Suprapubic skin (tissue), 4 donors: ENCODE measurements around the gene CPNE4. TPM values are rescaled to one million over a fixed set of nuclear protein-coding genes. Genes with fewer than 3 reads are reported as not detected.

Experiments used
- DNase-seq, 2 donors: peaks; one replicate each; pipeline ENCODE4 v3.0.0-alpha.2; 2019; ENCODE audit warnings: low spot score in 2 of 2
- H3K27ac ChIP-seq: fragments of 200-600 bp; sonication (generic); one replicate; pipeline ENCODE4 v1.5.1; 2019
- H3K27me3 ChIP-seq: fragments of 200-600 bp; sonication (generic); one replicate; pipeline ENCODE4 v1.5.1; 2019
- H3K36me3 ChIP-seq: fragments of 200-600 bp; sonication (generic); one replicate; pipeline ENCODE4 v1.5.1; 2019
- H3K4me1 ChIP-seq: fragments of 200-600 bp; sonication (generic); one replicate; pipeline ENCODE4 v1.5.1; 2019
- H3K4me3 ChIP-seq: fragments of 200-600 bp; sonication (generic); one replicate; pipeline ENCODE4 v1.5.1; 2019; ENCODE audit warnings: mild to moderate bottlenecking
- H3K9me3 ChIP-seq: fragments of 200-600 bp; sonication (generic); one replicate; pipeline ENCODE4 v1.5.1; 2019
- EP300 ChIP-seq: sonication (generic); formaldehyde crosslinking; IDR thresholded peaks from one replicate; pipeline ENCODE4 v1.6.1; 2017; ENCODE audit warnings: antibody characterized with exemption
- POLR2A ChIP-seq, 2 donors: fragments of 450-650 bp; IDR thresholded peaks; one replicate each; pipeline ENCODE4 v1.6.1; 2017; ENCODE audit warnings: antibody characterized with exemption in 2 of 2, mild to moderate bottlenecking in 2 of 2, moderate library complexity in 2 of 2
- POLR2AphosphoS5 ChIP-seq, 3 donors: sonication (generic); formaldehyde crosslinking; IDR thresholded peaks; one replicate each; pipeline ENCODE4 v1.6.1; 2017; ENCODE audit warnings: antibody characterized with exemption in 3 of 3
- WGBS: methylation state at CpG from one replicate; pipeline ENCODE4 v1.1.5; 2018; 5-methylcytosine and 5-hydroxymethylcytosine counted together
- total RNA-seq, 4 donors: library from RNA; depleted of rRNA; stranded (reverse); fragments of >200 nt; gene quantifications; one replicate each; pipeline ENCODE4 v1.1.0, GENCODE V29; 2016
- TF ChIP-seq, protein P1 (sequence below), 2 donors: fragments of 200-600 bp in 1 of 2; fragments of 450-650 bp in 1 of 2; sonication (generic) in 1 of 2; IDR thresholded peaks; one replicate each; pipeline ENCODE4 v1.5.1; 2016 to 2019; ENCODE audit warnings: antibody characterized with exemption in 2 of 2, mild to moderate bottlenecking in 1 of 2, moderate library complexity in 1 of 2

CPNE4 gene
- total RNA-seq, 4 donors from 2014 or later: 0.32 to 1.1 TPM; not detected in 2

DNA sequence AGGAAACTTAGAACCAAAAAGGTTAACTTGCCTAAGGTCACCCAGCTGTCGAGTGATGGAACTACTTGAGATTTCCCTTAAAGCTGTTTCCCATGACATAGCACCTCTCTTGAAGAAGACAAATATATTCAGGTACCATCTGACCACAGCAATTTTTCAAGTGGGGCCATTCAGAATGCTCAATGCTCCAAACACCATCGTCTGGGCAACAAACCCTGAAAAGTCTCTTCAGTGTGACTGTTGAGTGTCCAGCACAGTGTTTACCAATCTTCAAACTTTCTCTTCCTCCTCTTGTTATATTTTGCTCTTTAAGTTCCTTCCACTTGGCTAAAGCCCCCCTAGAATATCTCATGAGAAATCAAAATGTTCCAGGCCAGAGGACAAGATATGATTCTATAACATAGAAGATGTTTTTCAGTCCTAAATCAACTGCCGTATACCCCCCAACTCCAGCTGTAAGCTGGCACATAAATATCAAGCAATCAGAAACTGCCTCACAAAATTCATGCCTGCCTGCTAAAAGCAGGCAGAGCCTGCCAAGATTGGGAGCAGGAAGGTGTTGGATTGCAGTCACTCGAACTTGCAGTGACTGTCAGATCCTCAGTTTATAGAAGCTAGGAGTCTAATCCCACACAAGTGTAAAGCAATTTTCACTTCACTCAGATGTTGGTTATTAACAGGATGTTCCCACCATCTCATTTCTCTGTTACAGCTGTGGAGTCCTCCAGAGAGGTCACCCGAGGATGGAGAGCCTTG is 301.6 kb downstream of the CPNE4 start:
- H3K27me3 ChIP-seq: no peaks in the 10 kb centered on the region
- no peak for DNase-seq
- H3K36me3 ChIP-seq: no peaks in the 10 kb centered on the region
- H3K4me3 ChIP-seq: no peak overlapping the region
- 73% methylated on average over 5 of the region's 5 CpGs for WGBS
- H3K27ac ChIP-seq: no peak overlapping the region
- TF ChIP-seq EP300 (no peak), POLR2AphosphoS5 (IDR thresholded peaks at IDR 0.05) (no peak), POLR2A (IDR thresholded peaks at IDR 0.05) (no peak)
- TF ChIP-seq, protein P1, sequence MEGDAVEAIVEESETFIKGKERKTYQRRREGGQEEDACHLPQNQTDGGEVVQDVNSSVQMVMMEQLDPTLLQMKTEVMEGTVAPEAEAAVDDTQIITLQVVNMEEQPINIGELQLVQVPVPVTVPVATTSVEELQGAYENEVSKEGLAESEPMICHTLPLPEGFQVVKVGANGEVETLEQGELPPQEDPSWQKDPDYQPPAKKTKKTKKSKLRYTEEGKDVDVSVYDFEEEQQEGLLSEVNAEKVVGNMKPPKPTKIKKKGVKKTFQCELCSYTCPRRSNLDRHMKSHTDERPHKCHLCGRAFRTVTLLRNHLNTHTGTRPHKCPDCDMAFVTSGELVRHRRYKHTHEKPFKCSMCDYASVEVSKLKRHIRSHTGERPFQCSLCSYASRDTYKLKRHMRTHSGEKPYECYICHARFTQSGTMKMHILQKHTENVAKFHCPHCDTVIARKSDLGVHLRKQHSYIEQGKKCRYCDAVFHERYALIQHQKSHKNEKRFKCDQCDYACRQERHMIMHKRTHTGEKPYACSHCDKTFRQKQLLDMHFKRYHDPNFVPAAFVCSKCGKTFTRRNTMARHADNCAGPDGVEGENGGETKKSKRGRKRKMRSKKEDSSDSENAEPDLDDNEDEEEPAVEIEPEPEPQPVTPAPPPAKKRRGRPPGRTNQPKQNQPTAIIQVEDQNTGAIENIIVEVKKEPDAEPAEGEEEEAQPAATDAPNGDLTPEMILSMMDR (IDR thresholded peaks at IDR 0.05): no peak
- H3K9me3 ChIP-seq: no peaks in the 10 kb centered on the region
- H3K4me1 ChIP-seq: no peaks in the 10 kb centered on the region

DNA sequence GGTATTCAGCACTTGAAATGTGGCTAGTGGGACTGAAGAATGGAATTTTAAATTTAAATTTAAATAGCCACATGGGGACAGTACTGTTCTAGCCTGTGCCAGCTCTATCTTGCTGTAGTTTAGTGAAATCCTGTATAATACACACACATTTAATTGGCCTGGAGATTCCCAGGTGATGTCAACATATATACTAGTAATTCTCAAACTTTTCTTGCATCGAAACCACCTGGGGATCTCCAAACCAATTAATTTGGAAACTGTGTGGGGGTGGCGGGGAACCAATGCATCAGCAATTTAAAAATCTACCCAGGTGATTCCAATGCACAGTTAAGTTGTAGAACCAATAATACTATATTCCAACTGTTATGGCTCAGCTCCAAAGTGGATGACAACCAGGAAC is 303.1 kb downstream of the CPNE4 start:
- 69% methylated on average over 2 of the region's 2 CpGs for WGBS
- TF ChIP-seq, protein P1 (IDR thresholded peaks at IDR 0.05): no peak
- no peak for TF ChIP-seq POLR2AphosphoS5 (IDR thresholded peaks at IDR 0.05)
- Histone ChIP-seq H3K4me3 (no peak overlapping the region), H3K27me3 (no peaks in the 10 kb centered on the region), H3K9me3 (no peaks in the 10 kb centered on the region), H3K4me1 (no peaks in the 10 kb centered on the region), H3K36me3 (no peaks in the 10 kb centered on the region), H3K27ac (no peak overlapping the region)
- DNase-seq: no peak

DNA sequence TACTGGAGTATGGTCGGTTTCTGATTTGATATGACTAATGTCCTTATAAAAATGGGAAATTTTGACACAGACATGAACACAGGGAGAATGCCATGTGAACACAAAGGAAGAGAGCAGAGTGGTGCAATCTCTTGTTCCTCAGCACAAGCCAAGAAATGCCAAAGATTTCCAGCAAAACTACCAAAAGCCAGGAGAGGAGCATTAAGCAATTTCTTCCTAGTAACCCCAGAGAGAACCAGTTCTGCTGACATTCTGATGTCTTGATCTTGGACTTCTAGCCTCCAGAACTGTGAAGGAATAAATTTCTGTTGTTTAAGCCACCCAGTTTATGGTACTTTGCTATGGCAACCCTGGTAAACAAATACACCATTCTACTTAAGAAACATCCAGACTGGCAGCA is 304.2 kb downstream of the CPNE4 start:
- no peaks in the 10 kb centered on the region for H3K27me3 ChIP-seq
- no peak for TF ChIP-seq POLR2AphosphoS5 (IDR thresholded peaks at IDR 0.05)
- no peak for TF ChIP-seq EP300
- TF ChIP-seq, protein P1 (IDR thresholded peaks at IDR 0.05): no peak
- TF ChIP-seq POLR2A (IDR thresholded peaks at IDR 0.05): no peak
- H3K27ac ChIP-seq: no peak overlapping the region
- no peak for DNase-seq
- H3K9me3 ChIP-seq: no peaks in the 10 kb centered on the region
- H3K36me3 ChIP-seq: no peaks in the 10 kb centered on the region
- WGBS: 51% methylated on average over 1 of the region's 1 CpG
- no peaks in the 10 kb centered on the region for H3K4me1 ChIP-seq
- no peak overlapping the region for H3K4me3 ChIP-seq

DNA sequence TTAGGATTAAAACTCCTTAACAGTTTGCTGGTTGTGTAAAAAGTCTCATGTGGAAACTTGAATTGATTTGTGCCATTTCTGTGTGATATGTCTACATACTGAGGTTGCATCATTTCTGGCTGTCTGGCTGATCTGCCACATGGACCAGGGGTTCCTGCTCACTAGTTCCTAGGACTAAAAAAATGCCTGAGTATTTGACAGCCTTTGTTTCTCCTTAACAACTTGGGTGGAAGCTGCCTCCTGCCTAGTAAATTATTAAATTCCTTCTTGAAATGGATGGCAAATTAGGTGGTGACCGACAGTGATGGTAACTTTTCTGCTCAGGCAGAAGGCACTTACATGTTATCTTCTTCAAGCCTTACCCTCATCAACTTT is 305.2 kb downstream of the CPNE4 start:
- Histone ChIP-seq H3K4me3 (no peak overlapping the region), H3K9me3 (no peaks in the 10 kb centered on the region), H3K27me3 (no peaks in the 10 kb centered on the region), H3K27ac (no peak overlapping the region), H3K4me1 (no peaks in the 10 kb centered on the region), H3K36me3 (no peaks in the 10 kb centered on the region)
- no peak for TF ChIP-seq POLR2A (IDR thresholded peaks at IDR 0.05)
- TF ChIP-seq, protein P1 (IDR thresholded peaks at IDR 0.05): no peak
- TF ChIP-seq POLR2AphosphoS5 (IDR thresholded peaks at IDR 0.05): no peak
- TF ChIP-seq EP300: no peak
- DNase-seq: no peak
- 85% methylated on average over 1 of the region's 1 CpG for WGBS

DNA sequence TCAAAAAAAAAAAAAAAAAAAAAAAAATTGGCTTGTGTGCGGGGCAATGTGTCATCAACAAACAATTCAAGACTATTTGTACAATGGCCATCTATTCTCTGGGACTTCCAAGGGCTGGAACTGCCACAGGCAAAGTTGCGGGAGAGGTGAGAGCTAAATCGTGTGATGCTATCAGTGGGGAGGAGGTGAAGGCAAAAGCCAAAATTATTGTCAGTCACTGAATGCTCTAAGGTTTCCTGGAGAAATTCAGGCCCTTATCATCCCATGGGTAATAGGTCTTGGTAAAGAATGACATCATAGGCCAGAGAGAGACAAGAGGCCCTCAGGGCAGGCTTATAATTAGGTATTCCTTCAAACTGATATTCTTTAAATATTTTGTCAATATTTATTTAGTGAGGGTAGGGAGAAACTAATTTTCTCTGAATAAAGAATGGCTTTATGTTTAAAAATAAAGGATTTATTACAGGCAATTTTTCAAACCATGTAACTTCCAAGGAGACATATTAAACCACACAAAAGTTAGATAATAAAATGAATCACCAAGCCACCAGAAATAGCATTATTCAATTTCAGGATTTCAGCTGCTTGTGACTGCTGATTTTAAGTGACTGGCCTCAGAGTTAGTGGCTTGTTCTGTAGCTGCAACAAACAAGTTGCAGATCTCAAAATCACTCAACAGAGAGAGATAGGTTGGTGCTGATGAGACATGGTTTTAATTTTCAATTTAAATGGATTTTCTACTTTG is 305.7 kb downstream of the CPNE4 start:
- no peak for TF ChIP-seq POLR2AphosphoS5 (IDR thresholded peaks at IDR 0.05)
- no peak for TF ChIP-seq EP300
- TF ChIP-seq, protein P1 (IDR thresholded peaks at IDR 0.05): no peak
- no peak for TF ChIP-seq POLR2A (IDR thresholded peaks at IDR 0.05)
- no peaks in the 10 kb centered on the region for H3K9me3 ChIP-seq
- 43% methylated on average over 3 of the region's 3 CpGs for WGBS
- H3K27ac ChIP-seq: no peak overlapping the region
- H3K4me1 ChIP-seq: no peaks in the 10 kb centered on the region
- no peak overlapping the region for H3K4me3 ChIP-seq
- DNase-seq: no peak
- H3K36me3 ChIP-seq: no peaks in the 10 kb centered on the region
- no peaks in the 10 kb centered on the region for H3K27me3 ChIP-seq
